ENCODE results near the gene HBG2. TPM values are rescaled to one million over a fixed set of nuclear protein-coding genes. Genes with fewer than 3 reads are reported as not detected.
"Not testable (repeated sequence)": the region's sequence is repeated elsewhere in the genome, so short reads cannot be mapped to it uniquely, and the experiment has no call there.

HBG2 gene
- total RNA-seq, 2 donors from 2014 or later = not detected

- ATAC-seq = no peak
- intact Hi-C loops (cut with DNase I) = no loop called here
- DNase-seq = no peak
Measured at GRCh38 chr11:5252919-5253265, 1.7 kb downstream of the HBG2 start.

- DNase-seq (no peak), ATAC-seq (no peak)
- intact Hi-C loops (cut with DNase I) = no loop called here
Measured at GRCh38 chr11:5252192-5252918, 2.2 kb downstream of the HBG2 start.

DNA sequence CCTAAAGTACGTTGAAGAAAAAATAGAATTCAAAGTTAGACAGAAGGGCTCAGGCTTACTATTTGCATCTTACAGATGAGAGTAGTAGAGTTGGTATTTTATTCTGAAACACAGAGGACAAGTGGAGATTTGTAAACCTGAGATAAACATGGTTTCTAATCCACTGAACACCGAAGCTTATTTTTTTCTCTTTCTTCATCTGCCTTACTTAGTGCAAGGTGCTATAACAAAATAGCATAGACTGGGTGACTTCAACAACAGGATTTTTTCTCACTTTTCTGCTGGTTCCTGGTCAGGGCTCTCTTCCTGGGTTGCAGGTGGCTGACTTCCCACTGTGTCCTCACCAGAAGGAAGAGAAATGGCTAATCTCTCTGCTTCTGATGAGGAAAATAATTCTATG, 2.8 kb downstream of the HBG2 start:
- DNase-seq (no peak), ATAC-seq (no peak)
- intact Hi-C loops (cut with DNase I) = no loop called here

DNA sequence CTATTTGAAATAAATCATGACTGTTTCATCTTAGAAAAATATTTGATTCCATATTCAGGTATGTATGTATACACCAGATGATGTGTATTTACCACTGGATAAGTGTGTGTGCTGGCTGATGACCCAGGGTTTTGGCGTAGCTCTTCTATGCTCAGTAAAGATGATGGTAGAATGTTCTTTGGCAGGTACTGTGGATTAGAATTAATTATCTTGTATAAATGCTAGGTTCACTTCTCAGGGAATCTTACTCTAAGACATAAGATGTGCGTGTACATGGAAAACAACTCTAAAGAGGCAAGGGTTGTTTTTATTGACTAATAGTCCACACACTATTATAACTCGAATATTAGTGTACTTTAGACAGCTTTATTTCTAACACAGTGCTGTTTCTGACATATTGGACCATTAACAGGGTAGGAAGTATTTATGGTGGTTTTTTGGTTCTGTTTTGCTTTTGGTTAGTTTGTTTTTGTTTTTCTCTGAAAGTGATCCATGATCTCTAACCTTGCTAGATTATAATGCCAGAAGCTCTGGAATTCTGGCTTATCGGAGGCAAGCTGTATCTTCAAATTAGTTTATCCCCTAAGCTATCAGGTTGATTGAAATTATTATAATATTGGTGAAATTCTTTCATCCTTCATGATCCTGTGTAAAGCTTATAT, 3.9 kb downstream of the HBG2 start:
- ATAC-seq (no peak), DNase-seq (no peak)
- intact Hi-C loops (cut with DNase I) = no loop called here

- intact Hi-C loops (cut with DNase I); DNase-seq; ATAC-seq: not testable (repeated sequence)
Measured at GRCh38 chr11:5249807-5250396, 4.7 kb downstream of the HBG2 start, which contains the start of gene HBG1. HBG1 (minus strand) TSS chr11:5249857; CDS start chr11:5249804, 53 bp downstream.

GRCh38 chr11:5248498-5248897, 6.1 kb downstream of the HBG2 start:
- DNase-seq; ATAC-seq; intact Hi-C loops (cut with DNase I): not testable (repeated sequence)

GRCh38 chr11:5247472-5248192, 6.9 kb downstream of the HBG2 start:
- intact Hi-C loops (cut with DNase I) = no loop called here
- DNase-seq (no peak), ATAC-seq (no peak)

GRCh38 chr11:5246772-5247471, 7.7 kb downstream of the HBG2 start:
- intact Hi-C loops (cut with DNase I) = no loop called here
- DNase-seq (no peak), ATAC-seq (no peak)

DNA sequence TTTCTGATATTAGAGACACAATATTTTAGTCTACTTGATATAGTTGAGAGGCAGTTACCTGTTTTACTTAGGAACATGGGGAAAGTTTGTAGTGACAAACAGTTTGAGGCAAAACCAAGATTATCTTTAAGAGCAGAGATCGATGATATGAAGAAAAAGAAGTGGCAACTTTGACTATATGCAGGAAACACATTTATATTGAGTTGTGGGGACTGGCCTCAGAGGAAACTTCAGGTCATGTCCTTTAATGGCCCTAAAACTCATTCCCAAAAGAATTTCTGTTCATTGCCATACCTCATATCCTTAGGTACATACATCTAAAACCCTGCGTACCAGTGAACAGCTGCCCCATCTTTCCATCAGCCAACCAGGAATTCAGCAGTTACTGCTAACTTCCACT, 9.4 kb downstream of the HBG2 start:
- intact Hi-C loops (cut with DNase I) = no loop called here
- no peak for ATAC-seq

DNA sequence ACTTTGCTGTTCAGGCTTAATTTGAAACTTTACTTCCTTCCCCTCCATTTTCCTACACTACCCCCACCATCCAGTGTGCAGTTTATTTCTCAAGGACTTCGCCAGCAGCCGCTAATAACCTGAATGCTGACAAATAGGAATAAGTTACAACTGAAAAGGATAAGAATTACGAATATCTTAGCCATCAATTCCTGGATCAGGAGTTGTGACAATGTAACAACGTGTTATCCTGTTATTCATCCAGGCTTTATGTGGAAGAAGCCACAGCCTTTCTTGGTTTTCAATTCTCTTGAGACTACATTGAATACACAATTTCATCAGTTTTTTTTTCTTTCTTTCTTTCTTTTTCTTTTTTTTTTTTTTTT, 10.8 kb downstream of the HBG2 start:
- intact Hi-C loops (cut with DNase I) = no loop called here
- ATAC-seq (no peak), DNase-seq (no peak)

More for the DNA sequence above, 9.4 kb downstream of the HBG2 start:
- DNase-seq = no peak

GRCh38 chr11:5242933-5243815, 11.4 kb downstream of the HBG2 start:
- DNase-seq (no peak), ATAC-seq (no peak)
- intact Hi-C loops (cut with DNase I) = no loop called here

GRCh38 chr11:5242208-5242607, 12.4 kb downstream of the HBG2 start:
- no peak for ATAC-seq
- intact Hi-C loops (cut with DNase I) = no loop called here
- no peak for DNase-seq

DNA sequence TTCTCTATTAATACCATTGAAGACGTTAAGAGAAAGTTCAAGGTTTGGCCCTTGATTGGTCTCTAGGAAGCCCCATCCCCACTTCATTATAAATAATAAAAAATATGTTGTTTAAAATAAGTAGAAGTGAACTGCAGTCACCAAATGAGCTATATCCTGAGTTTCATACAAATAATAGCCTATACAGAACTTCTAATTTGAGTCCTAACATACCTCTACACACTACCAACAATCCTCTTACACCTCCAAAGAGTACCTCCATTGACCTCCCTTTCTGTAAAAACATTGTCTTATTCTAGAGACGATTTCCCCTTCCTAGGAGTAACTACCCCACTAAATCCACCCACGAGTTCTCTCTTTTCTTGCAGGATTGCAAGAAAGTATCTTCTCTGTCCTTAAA, 13.1 kb downstream of the HBG2 start:
- ATAC-seq = no peak
- intact Hi-C loops (cut with DNase I) = no loop called here

GRCh38 chr11:5240458-5240857, 14.1 kb downstream of the HBG2 start:
- DNase-seq = no peak
- ATAC-seq = no peak
- intact Hi-C loops (cut with DNase I) = no loop called here

More for the DNA sequence above, 13.1 kb downstream of the HBG2 start:
- no peak for DNase-seq

GRCh38 chr11:5240056-5240455, 14.5 kb downstream of the HBG2 start:
- ATAC-seq = no peak
- DNase-seq = no peak
- intact Hi-C loops (cut with DNase I) = no loop called here

DNA sequence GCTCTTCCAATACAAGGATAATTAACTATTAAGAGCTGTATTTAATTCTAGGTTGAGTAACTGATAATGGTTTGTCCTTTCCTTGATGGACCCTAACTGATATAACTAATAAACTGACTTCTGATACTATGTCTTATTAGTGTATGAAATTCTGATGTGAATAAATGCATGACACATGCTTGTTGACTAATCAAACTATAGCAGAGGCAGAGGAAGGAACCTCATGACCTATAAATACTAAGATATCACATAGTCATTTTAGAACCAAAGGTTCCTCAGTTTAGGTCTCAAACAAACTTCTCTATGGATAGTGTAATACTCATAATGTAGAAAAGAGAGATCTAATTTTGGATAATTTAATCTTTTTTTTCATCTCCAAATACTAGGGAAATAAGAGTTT, 15.5 kb downstream of the HBG2 start:
- DNase-seq = no peak
- no peak for ATAC-seq
- intact Hi-C loops (cut with DNase I) = no loop called here

DNA sequence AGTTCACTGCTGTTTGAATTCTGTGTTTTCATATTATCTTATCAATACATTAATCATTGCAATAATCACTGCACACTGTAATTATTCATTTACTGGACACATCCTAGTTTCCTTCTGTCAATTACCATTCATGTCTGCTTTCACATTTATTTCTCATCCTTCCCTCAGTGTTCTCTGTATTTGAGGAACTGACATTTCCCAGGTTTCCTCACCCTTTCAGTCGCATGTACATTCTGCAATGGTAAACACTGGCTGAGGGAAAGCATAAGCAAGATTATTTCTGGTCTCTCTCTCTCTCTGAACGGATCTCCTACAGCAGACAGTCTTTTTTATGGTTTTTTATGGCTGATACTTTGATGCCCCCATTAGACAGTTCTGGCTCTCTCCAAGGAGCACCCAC, 16.1 kb downstream of the HBG2 start:
- ATAC-seq = no peak
- intact Hi-C loops (cut with DNase I) = no loop called here
- no peak for DNase-seq

- DNase-seq (no peak), ATAC-seq (no peak)
- intact Hi-C loops (cut with DNase I) = no loop called here
Measured at GRCh38 chr11:5237420-5237819, 17.2 kb downstream of the HBG2 start.
